Epithelial cell of prostate (primary cell): ENCODE measurements around the gene MRPL16.
"Not testable (repeated sequence)": the region's sequence is repeated elsewhere in the genome, so short reads cannot be mapped to it uniquely, and the experiment has no call there.

Experiments
- DNase-seq: peaks from one replicate; pipeline ENCODE4 v3.0.0-alpha.2; 2011; ENCODE audit warnings: low read depth, low spot score
- H3K27ac ChIP-seq: fragments of 450-650 bp; 2 replicates; pipeline ENCODE4 v1.5.1; 2017; ENCODE audit warnings: mild to moderate bottlenecking

Gene MRPL16

DNA sequence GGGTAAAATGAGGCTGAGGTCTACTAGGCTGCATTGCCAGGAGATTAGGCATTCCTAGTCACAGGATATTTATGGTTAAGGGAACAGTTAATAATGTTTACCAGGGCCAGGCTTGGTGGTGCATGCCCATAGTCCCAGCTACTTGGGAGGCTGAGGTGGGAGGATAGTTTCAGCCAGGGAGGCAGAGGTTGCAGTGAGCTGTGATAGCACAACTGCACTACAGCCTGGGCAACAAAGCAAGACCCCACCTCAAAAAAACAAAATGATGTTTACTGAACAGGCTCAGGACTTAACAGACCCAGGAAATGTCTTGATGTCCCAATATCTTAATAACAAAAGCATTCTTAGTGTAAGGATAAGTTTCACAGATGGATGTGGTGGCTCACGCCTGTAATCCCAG is 2.8 kb upstream of the MRPL16 start:
- no peak for DNase-seq
- no peak overlapping the region for H3K27ac ChIP-seq

DNA sequence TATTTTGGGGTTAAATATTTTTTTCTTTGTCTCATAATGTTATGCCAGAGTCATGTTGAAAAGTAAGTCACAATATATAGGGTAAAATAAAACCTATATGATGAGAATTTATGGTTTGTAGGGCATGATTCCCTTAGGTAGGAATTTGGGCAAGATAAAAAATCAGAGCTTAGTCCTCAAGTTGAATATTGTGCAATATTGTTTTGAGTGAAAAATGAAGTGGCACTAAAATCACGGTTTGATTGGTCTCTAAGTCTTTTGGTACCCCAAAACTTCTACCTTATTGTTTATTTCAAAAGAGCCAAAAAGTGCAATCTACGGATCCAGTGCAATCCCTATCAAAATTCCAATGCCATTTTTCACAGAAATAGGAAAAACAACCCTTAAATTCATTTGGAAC is 1.6 kb upstream of the MRPL16 start:
- H3K27ac ChIP-seq, result no peak overlapping the region
- no peak for DNase-seq

DNA sequence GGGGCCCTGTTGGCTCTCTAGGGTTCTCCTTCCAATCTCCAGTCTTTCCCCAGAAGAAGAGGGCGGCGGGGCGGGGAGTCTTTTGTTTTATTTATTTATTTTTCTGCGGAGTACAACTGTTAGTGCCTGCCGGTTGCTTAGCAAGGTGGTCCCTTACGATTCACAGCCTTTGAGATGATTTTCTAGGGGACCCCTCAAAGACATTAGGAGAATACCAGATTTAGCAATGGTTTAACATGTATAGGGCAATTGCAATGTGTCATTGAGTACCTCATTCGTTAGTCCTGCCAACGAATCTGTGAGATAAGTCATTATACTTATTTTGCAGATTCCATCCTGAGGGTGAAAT is 307 bp upstream of the MRPL16 start:
- DNase-seq, result no peak
- peak overlapping the region; percentile 78 for H3K27ac ChIP-seq

DNA sequence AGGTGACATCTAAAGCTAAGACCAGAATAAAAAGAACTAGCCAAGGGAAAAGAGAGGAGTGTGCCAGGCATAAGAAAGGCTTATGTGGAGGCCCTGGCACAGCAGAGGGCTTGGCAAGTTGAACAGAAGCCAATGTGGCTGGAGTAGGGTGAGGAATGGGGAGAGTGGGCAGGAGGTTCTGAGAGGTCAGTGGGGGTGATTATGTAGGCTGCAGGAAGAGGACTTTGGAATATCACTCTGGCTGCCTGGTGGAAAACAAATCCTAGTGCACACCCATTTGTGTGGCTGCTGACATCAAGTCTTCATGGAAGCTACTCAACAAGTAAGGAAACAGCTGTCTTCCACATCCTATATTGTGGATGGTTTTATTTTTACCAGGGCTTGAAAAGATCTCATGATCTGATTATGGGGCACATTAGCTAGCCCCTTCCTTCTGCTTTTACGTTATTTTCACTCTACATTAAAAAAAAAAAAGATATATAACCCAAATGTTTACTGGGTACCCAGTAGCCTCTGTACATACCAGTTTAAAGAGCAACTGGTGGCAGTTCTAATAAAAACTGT is 3.4 kb downstream of the MRPL16 start:
- no peak overlapping the region for H3K27ac ChIP-seq
- no peak for DNase-seq

DNA sequence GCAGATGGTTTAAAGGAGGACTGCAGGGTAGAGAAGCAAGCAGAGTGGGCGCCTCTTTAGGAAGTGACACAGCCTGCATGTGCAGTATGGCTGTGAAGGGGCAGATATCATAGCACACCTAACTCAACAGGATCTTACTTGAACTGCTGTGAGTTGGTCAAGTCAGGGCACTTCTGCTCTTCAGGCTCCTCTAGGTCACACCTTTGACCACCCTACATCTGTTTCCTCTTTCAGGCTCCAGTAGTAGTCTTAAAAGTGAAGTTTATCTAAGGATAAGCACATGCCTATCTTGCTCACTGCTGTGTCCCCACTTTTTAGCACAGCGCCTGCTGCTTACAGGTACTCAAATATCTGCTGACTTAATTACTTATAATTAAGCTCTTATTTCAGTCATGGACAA is 6.5 kb downstream of the MRPL16 start:
- no peak overlapping the region for H3K27ac ChIP-seq

DNA sequence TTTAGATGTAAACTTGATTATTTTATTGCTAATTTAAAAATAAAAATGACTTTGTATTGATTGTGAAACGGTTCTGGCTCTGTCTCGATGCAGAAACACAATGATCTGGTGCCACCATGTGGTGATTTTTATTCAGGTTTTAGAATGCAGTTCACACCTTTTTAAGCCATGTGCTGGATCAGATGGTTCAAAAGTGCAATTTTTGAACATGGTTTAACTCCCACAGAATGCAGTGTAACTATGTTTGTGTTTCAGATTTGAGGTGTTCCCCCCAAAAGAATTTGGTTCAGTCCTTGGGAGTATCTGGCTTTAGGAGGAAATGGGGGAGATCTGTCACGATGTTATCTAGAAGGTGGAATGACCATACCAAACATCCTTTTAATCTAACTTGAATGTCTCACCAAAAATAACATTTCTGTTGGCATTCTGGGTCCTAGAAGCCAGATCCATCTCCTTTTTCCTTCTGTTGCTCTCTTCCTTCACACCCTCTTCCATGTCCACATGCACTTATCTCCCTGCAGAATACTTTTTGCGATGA is 7.9 kb downstream of the MRPL16 start:
- H3K27ac ChIP-seq, result no peak overlapping the region
- DNase-seq, result no peak

More for the DNA sequence above, 6.5 kb downstream of the MRPL16 start:
- no peak for DNase-seq

DNA sequence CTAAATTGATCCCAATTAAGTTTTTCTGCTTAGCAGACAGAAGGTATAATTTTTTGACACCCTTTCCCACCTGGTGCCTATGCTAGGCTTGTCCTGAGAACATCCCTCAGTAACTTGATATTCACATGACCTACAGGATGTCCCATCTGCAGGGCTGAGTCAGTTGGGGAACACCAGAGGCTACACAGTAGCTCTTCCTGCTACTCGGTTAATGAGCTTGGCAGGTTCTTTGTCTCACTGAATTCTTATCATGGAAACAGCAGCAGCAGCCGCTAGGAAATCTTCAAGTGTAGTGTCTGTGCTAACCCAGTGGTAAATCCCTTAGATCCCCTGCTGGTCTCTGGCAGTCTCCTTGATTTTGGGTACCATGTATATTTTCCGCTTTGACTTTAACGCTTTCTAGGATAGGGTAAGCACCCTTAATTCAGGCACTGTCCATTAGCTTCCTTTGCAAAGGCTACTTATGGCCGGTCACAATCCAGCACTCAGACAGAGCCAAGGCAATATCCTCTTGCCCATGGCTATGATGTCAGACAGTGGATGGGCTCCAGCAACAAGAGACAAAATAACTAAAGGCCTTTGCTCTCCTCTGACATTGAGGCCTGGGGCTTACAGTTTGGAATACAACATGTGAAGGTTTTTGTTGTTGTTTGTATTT is 8.5 kb downstream of the MRPL16 start:
- H3K27ac ChIP-seq, result peak overlapping the region; percentile 45
- no peak for DNase-seq

DNA sequence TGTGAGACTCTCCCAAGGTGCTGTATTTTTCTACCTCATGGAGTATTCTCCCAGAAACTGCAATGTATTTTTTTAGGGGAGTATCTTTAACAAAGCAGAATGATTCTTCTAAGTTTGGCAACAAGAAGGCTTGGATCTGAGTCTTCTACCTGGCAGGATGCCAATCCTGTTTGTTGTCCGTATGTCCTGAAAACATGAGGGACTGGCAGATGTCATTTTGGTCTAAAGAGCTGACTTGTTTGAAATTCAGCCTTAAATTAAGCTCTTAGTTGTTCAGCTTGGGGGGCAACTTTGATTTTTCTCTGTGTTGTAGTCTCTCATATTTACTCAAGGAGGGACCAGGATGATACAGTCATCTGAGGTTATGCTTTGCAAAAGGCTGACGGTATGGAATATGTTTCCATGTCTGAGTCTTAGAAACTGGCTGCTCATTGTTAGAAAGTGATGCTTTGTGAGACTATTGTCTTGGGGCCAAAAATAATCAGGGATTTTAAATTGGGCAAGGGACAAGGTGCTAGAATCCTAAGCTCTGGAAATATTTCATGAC is 9.3 kb downstream of the MRPL16 start:
- H3K27ac ChIP-seq, result peak overlapping the region; percentile 45
- no peak for DNase-seq

DNA sequence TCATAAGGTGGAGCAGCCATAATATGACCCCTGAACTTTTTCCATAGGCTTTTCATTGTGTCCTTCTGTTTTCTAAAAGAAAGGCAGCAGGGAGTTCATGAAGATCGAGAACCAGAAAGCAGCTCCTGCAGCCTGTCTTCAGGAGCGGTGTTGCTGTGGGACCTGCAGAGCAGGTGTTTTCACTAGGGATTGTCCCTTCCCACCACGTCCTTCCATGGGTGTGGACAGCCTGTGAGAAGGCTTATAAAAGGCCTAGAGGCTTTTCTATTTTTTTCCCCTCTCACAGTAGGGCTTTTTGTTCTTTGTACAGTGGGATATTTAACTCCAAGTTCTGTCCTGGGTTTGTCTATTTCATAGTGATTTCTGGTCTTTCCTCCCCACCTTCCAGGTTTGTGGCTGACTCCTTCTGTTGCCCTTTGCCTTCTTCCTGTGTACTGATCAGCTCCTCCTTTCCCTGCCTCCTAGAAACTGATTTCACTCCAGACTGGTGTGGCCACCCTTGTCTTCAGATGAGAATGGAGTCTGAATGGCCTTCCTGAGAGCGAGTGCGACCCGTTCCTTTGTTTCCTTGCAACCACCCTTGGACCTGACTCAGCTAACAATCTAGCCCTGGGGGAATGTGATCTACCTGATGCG is 10.1 kb downstream of the MRPL16 start:
- peak overlapping the region; percentile 45 for H3K27ac ChIP-seq
- DNase-seq, result no peak

DNA sequence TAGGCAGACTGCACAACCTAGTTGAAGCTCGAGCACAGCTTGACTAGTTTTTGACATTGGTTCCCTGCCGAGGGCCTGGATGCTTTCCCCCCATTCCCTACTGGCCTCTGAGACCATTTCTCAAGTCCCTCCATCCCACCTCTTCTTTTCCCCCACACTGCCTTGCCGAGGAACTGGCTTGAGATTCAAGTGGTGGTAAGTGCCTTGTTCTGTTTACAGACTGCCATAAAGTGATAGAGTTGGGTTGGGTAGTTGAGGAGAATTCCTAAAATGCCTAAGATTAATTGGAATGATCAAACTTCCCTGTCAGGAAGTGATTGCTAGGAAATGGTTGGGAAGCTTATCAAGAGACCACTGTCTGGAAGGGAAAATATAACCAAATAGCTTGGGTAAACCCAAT is 16.2 kb downstream of the MRPL16 start:
- DNase-seq, result no peak
- no peak overlapping the region for H3K27ac ChIP-seq

DNA sequence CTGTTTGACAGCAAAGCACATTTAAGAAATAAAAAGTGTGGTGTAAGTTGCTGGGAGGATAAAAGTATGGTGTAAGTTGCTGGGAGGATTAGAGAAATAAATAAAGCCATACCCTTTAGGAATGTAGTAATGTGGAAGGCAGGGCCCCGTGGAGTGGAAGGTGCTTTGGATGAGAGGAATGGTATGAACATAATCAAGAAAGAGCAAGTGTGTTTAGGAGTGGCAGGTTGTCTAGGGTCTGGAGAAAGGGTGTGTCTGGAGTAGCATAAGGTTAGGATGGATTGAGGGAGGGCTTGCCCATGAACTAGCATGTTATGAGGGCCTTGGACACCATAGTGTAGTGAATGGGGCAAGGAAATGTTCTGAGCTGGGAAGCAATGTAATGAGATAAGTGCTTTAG is 18.1 kb downstream of the MRPL16 start:
- no peak for DNase-seq
- no peak overlapping the region for H3K27ac ChIP-seq

DNA sequence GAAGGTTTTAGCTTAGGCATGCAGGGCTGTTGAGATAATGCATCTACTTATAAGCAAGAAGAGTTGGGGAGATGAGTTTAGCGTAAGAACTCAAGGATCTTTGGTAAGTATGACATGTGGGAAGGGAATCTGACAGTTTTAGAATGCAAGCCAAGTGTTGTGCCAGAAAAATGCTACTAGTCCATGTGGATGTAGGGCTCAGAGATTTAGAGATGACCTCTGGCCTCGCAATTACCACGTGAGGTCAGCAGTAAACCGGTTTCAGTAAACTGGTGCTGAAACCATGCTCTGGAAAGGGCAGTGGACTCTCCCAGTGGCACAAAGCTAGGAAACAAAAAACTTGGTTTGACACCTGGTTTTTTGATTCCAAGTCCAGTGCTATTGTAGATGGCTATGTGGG is 18.9 kb downstream of the MRPL16 start:
- DNase-seq, result no peak

DNA sequence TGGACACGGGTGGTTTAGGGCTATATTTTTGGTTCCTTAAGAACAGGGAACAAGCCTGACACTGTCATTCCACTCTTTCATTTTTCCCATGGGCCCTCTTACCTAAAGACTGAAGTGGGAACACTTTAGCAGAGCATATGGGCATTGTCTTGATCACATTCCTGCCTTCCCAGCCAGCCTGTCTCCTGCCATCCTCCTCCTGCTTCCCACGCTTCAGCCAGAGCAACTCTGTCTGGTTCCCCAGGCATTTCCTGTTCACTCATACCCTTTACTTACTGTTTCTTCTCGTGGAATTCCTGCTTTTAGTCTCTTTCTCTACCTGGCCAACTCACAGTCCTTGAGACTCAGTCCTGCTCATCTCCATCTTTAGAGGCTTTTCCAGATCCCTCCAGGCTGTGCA is 22.8 kb downstream of the MRPL16 start:
- no peak for DNase-seq

More for the DNA sequence above, 18.9 kb downstream of the MRPL16 start:
- H3K27ac ChIP-seq, result no peak overlapping the region

DNA sequence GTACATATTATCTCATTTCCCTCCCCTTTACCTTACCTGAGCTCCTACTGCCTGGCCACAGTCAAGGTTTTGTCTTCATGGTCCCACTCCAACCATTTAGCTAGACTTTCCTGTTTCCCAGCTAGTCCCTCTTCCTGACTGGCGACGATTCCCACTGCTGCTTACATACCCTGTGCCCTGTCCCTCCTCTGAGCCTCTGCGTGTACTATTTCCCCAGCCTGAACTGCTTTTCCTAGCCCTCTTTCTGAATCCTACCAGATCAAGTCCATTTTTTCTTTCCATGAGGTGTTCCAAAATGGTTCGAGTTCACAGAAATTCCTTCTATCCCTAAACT is 23.4 kb downstream of the MRPL16 start:
- peak overlapping the region; percentile 44 for H3K27ac ChIP-seq
- no peak for DNase-seq

More for the DNA sequence above, 22.8 kb downstream of the MRPL16 start:
- peak overlapping the region; percentile 44 for H3K27ac ChIP-seq

DNA sequence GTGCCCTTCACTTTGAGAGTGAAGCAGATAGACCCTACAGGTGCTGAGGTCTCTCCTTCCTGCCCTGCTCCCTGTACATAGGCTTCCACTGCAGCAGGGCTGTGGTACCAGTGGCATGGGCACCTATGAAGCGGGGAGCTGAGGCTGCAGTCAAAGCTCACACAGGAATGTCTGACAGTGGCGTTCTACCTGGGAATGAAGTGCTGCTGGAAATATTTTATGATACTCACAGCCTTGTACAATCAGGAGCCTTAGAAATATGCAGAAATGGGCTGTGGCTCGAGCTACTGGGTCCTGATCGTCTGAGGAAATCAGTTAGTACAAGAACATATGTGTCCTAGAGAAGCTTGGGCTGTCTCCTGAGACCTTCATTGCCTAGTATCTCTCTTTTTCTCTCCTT is 24.8 kb downstream of the MRPL16 start:
- H3K27ac ChIP-seq, result no peak overlapping the region
- no peak for DNase-seq

DNA sequence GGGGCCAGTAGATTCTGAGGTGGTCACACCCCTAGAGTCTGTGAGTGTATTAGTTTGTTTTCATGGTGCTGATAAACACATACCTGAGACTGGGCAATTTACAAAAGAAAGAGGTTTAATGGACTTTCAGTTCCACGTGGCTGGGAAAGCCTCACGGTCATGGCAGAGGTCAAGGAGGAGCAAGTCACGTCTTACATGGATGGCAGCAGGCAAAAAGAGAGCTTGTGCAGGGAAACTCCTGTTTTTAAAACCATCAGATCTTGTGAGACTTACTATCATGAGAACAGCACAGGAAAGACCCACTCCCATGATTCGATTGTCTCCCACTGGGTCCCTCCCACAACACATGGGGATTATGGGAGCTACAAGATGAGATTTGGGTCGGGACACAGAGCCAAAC is 26.1 kb downstream of the MRPL16 start:
- H3K27ac ChIP-seq, DNase-seq: not testable (repeated sequence)

DNA sequence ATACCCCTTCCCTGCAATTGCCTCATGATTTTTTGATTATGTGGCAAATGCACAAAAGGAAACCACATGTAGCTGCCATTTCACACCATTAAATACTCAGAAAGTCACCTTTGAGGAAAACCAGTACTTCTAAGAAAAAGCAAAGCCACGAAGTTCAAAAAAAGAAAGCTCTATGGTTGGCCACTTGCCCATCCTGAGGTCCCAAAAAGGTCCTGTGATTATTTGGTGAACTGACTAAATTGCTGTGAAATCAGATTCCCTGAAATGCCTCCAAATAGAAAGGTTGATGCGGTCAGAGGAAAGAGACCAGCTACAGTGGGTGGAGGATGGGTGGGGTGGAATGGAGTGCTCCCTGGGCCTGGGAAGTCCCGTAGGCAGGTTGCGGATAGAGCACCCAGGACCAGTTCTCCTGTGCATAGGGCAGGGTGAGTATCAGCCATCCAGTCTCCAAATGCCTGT is 26.9 kb downstream of the MRPL16 start:
- no peak overlapping the region for H3K27ac ChIP-seq
- no peak for DNase-seq

DNA sequence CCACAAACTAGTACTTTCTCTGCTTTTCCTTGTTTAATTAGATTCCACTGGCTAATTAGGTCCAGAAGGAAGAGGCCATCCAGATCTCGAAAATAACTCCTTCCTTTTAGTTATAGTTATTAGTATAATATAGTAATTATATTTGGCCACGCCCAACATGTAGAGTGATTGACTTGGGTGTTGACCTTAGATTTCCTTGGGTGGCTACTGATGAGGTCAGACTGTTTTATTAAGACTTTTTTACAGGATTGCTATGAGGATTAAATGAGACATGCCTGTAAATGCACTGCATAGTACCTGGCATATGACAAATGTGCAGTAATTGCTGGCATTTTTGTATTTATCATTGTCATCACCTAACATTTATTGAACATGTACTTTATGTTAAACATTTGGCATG is 28.5 kb downstream of the MRPL16 start:
- no peak overlapping the region for H3K27ac ChIP-seq

DNA sequence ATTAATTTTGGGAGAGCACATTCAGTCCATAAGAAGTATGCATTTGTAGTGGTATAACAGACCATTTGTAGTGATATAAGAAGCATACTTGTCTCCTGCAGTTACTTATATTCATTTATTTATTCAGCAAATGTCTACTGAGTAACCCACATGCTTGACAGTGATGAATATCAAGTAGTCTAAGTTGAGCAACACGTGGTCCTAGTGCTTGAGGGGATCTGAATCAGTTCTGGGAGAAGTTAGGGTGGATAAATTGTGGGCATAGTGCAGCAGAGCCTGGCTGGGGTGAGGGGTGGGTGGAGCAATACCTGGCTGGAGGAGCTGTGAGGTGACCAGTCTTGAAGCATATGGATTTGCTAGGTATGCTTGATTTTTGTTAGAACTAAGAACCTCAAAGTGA is 31.1 kb downstream of the MRPL16 start:
- DNase-seq, result no peak
- no peak overlapping the region for H3K27ac ChIP-seq

More for the DNA sequence above, 28.5 kb downstream of the MRPL16 start:
- DNase-seq, result no peak

DNA sequence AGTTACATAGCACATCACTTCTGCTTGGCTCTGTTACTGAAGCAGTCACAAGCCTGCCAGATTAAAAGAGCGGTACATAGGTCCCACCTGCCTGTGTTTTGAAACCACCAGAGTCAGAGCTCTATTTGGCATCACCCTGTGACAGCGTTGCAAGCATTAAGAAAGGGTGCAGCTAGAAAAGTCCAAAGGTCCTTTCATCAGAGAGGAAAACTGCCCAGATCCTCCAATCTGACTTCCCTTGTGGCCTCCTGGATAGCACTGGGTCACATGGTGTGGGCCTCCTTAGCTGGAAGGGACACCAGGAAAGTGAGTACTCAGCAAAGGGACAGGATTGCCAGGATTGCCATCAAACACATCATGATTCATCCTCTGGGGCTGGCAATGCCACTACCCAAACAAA is 32.5 kb downstream of the MRPL16 start:
- no peak overlapping the region for H3K27ac ChIP-seq
- no peak for DNase-seq

DNA sequence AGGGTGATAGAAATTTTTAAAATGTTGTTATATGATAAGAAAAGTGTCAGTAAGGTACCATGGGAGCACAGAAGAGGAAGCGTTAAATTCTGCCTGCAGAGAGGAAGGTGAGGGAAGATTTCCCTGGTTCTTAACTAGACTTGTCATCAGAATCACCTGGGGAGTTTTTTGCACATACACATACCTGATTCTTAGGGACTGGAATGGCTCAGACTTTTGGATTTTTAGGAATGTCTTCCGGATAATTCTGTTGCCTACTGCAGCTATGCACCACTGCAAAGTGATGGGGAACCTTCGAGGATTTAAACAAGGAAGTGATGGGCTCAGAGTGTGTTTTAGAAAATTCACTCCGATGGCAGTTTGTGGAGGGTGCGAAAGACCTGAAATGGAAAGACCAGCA is 33.5 kb downstream of the MRPL16 start:
- no peak for DNase-seq
- no peak overlapping the region for H3K27ac ChIP-seq
